Heart left ventricle (tissue), 16 donors: ENCODE data around the gene RAPGEF5. TPM values are rescaled to one million over a fixed set of nuclear protein-coding genes. Genes with fewer than 3 reads are reported as not detected.

Experiments
- ATAC-seq, 4 donors: fragments of 200-7000 bp; cut with Tn5 transposase; one replicate each; pipeline ENCODE4 v1.9.1; 2020 to 2022; ENCODE audit warnings: moderate library complexity in 4 of 4, mild to moderate bottlenecking in 3 of 4, moderate number of reproducible peaks in 1 of 4
- DNase-seq, 5 donors: peaks; one replicate each; pipeline ENCODE4 v3.0.0-alpha.2; 2020
- H3K27ac ChIP-seq, 12 donors: fragments of 200-600 bp; sonication (generic) in 4 of 12; one replicate each; pipeline versions ENCODE4 v1.5.0 to v1.8.0; 2016 to 2022; ENCODE audit warnings: mild to moderate bottlenecking in 2 of 12
- H3K27me3 ChIP-seq, 9 donors: fragments of 200-600 bp; sonication (generic) in 2 of 9; one replicate each; pipeline versions ENCODE4 v1.5.1 to v1.8.0; 2016 to 2022; ENCODE audit warnings: mild to moderate bottlenecking in 3 of 9
- H3K36me3 ChIP-seq, 9 donors: fragments of 200-600 bp; sonication (generic) in 2 of 9; one replicate each; pipeline versions ENCODE4 v1.5.0 to v1.8.0; 2018 to 2022; ENCODE audit warnings: mild to moderate bottlenecking in 2 of 9
- H3K4me1 ChIP-seq, 12 donors: fragments of 200-600 bp; sonication (generic) in 4 of 12; one replicate each; pipeline versions ENCODE4 v1.5.0 to v1.8.0; 2016 to 2022; ENCODE audit warnings: mild to moderate bottlenecking in 3 of 12
- H3K4me3 ChIP-seq, 12 donors: fragments of 200-600 bp; sonication (generic) in 4 of 12; one replicate each; pipeline versions ENCODE4 v1.5.0 to v1.8.0; 2017 to 2022; ENCODE audit warnings: mild to moderate bottlenecking in 9 of 12, moderate library complexity in 4 of 12
- H3K9me3 ChIP-seq, 12 donors: fragments of 200-600 bp; sonication (generic) in 4 of 12; one replicate each; pipeline versions ENCODE4 v1.5.0 to v1.8.0; 2016 to 2022; ENCODE audit warnings: mild to moderate bottlenecking in 1 of 12
- POLR2A ChIP-seq, 2 donors: fragments of 450-650 bp; IDR thresholded peaks; one replicate each; pipeline ENCODE4 v1.6.1; 2017; ENCODE audit warnings: antibody characterized with exemption in 2 of 2, mild to moderate bottlenecking in 2 of 2, moderate library complexity in 2 of 2
- WGBS, 4 donors: extraction: QIAGEN DNeasy Blood & Tissue Kit in 2 of 4; methylation state at CpG; one replicate each; pipeline versions ENCODE4 v1.1.5 to v1.1.7; 2013 to 2018; 5-methylcytosine and 5-hydroxymethylcytosine counted together
- intact Hi-C, 10 donors: fragments of 100-400 bp; cut with DNase I; formaldehyde crosslinking; loops; one replicate each; pipeline versions ENCODE4 v1.11.1 to v1.14.2; 2022
- polyA plus RNA-seq, 2 donors: library from polyadenylated mRNA; stranded (reverse); fragments of 200-250 nt; gene quantifications; one replicate each; pipeline ENCODE4 v1.2.3, GENCODE V29; 2013
- total RNA-seq, 9 donors: library from RNA; depleted of rRNA in 2 of 9; stranded (reverse); fragments of >200 nt in 2 of 9; fragmentation: NEBNext Ultra II Directional in 3 of 9; extraction: Animal tissue kit (Norgen Biotek cat#: 25700) in 3 of 9; gene quantifications; one replicate each; pipeline versions ENCODE4 v1.1.0 to v1.2.4, GENCODE V29; 2016 to 2023
- TF ChIP-seq, protein P1 (sequence below), 12 donors: fragments of 200-600 bp; sonication (generic) in 4 of 12; IDR thresholded peaks; one replicate each; pipeline versions ENCODE4 v1.5.0 to v1.8.0; 2018 to 2022; ENCODE audit warnings: antibody characterized with exemption in 12 of 12, mild to moderate bottlenecking in 5 of 12
- donor health status: ischemic (EF 13 %, LVEDD 7.1; RV severe dilation, severe dysfunction).
- donor health status: healthy with polysubstance abuse.
- donor health status: DM: no; HTN: yes; CAD: no.
- donor health status: DM: no; HTN: no; CAD: no.
- donor health status: ischemic (EF 25% LVEDD 6.9; RV normal size, moderate dysfunction).
- donor health status: ischemic (EF 25% LVEDD 5.7; RV mildly dilated, moderate dysfunction).
- donor health status: healthy.
- donor health status: DM: yes; HTN: yes; CAD: no.
- donor health status: ischemic (EF 35%, LVEDD 5.7; RV mildly dilated, moderate dysfunction).
- donor health status: nonischemic (EF 11% LVEDD 7.7; RV severe dilation, severe dysfunction).
- donor health status: DM: yes; HTN: yes; CAD: no.
- donor health status: PGD.
- donor health status: ischemic (EF 29% LVEDD 5.4; RV normal size, mild dysfunction).
- donor health status: nonischemic (EF 23%, LVEDD 6.1; RV moderate dilation, normal function).

The RAPGEF5 gene
- total and polyA plus RNA-seq, 11 donors: 3.9 to 37.9 (median 15.3) TPM

DNA sequence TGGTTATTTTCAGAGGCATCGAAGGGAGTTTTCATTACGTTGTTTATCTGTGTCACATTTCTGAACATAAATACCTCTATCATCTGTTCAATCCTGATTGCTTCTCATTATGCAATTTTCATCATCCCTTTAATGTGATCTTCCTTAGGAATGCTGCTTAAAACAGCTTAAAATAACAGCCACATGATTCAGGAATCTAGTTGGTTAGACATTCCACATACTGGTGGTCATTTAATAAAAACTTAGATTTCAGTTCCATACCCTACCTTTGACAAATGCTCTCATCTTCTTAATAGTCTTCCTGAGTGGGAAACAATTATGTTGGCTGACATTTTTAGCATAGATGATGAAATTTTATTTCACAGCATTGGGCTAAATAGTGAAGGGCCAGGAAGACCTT is 219.9 kb downstream of the RAPGEF5 start:
- Histone ChIP-seq H3K9me3 (no peaks in the 10 kb centered on the region), H3K27me3 (no peaks in the 10 kb centered on the region), H3K4me1 (no peaks in the 10 kb centered on the region), H3K27ac (no peak overlapping the region), H3K36me3 (peaks cover 0 to 98% (median 32%) of the 10 kb centered on the region in 9 donors), H3K4me3 (no peak overlapping the region)
- 84 to 90% (median 87%) methylated on average over 2 of the region's 2 CpGs for WGBS, 4 donors
- no peak for DNase-seq
- intact Hi-C loops: loop anchor here in 1 of 10 donors (10.0 kb wide), 1 partner anchor 158 kb away; no protein-coding TSS in a partner anchor
- no peak for ATAC-seq
- TF ChIP-seq, protein P1, sequence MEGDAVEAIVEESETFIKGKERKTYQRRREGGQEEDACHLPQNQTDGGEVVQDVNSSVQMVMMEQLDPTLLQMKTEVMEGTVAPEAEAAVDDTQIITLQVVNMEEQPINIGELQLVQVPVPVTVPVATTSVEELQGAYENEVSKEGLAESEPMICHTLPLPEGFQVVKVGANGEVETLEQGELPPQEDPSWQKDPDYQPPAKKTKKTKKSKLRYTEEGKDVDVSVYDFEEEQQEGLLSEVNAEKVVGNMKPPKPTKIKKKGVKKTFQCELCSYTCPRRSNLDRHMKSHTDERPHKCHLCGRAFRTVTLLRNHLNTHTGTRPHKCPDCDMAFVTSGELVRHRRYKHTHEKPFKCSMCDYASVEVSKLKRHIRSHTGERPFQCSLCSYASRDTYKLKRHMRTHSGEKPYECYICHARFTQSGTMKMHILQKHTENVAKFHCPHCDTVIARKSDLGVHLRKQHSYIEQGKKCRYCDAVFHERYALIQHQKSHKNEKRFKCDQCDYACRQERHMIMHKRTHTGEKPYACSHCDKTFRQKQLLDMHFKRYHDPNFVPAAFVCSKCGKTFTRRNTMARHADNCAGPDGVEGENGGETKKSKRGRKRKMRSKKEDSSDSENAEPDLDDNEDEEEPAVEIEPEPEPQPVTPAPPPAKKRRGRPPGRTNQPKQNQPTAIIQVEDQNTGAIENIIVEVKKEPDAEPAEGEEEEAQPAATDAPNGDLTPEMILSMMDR (IDR thresholded peaks at IDR 0.05): no peak
- TF ChIP-seq POLR2A (IDR thresholded peaks at IDR 0.05): no peak

- WGBS, 4 donors: 82 to 88% (median 84%) methylated on average over 4 of the region's 4 CpGs
- peak overlapping the region in 4 of 12 donors; percentile 7 to 80 (median 50) for H3K27ac ChIP-seq
- H3K27me3 ChIP-seq: no peaks in the 10 kb centered on the region
- ATAC-seq (no peak), DNase-seq (no peak)
- peaks cover 0 to 82% (median 11%) of the 10 kb centered on the region in 9 donors for H3K36me3 ChIP-seq
- intact Hi-C loops: loop anchor here in 3 of 10 donors (5.0 to 10.0 kb wide), 3 partner anchors 87 to 225 kb away; partner anchors contain the start of gene RAPGEF5 (in 1 of the 3)
- H3K4me3 ChIP-seq: no peak overlapping the region
- no peaks in the 10 kb centered on the region for H3K9me3 ChIP-seq
- TF ChIP-seq, protein P1 (IDR thresholded peaks at IDR 0.05): no peak
- TF ChIP-seq POLR2A (IDR thresholded peaks at IDR 0.05): no peak
- peaks cover 0 to 24% (median 7%) of the 10 kb centered on the region in 12 donors for H3K4me1 ChIP-seq
These were observed 227.0 kb downstream of the RAPGEF5 start for GRCh38 chr7:22129819-22130580.

- H3K27me3 ChIP-seq: no peaks in the 10 kb centered on the region
- 46 to 65% (median 56%) methylated on average over 6 of the region's 6 CpGs for WGBS, 4 donors
- intact Hi-C loops: loop anchor here in 2 of 10 donors (5.0 to 10.0 kb wide), 2 partner anchors 88 to 226 kb away; partner anchors contain the start of gene RAPGEF5 (in 1 of the 2)
- TF ChIP-seq POLR2A (IDR thresholded peaks at IDR 0.05): no peak
- TF ChIP-seq, protein P1 (IDR thresholded peaks at IDR 0.05): no peak
- ATAC-seq: peak in 1 of 4 donors; percentile 29
- H3K4me1 ChIP-seq: peaks cover 0 to 27% (median 9%) of the 10 kb centered on the region in 12 donors
- no peak overlapping the region for H3K4me3 ChIP-seq
- no peaks in the 10 kb centered on the region for H3K9me3 ChIP-seq
- H3K27ac ChIP-seq: peak overlapping the region in 8 of 12 donors; percentile 13 to 80 (median 56)
- DNase-seq: no peak
- H3K36me3 ChIP-seq: peaks cover 0 to 80% (median 11%) of the 10 kb centered on the region in 9 donors
These were observed 227.8 kb downstream of the RAPGEF5 start for GRCh38 chr7:22129166-22129565.

DNA sequence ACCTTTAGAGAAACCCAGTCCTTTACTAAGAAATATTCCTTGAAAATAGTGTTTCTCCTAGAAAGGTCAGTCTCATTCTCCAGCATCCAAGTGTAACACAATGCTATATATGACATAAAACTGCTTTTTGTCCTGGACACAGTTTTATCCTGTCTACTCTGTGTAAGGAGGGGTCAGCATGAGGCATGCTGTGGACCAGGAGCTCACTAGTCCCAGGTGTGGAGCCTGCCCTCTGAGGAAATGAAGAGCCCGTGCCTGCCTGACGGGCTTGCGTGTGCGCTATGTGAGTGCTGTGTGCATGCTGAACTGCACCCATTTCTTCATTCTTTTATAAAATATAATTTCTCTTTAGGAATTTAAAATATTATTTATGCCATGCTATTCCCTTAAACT is 228.4 kb downstream of the RAPGEF5 start:
- Histone ChIP-seq H3K27me3 (no peaks in the 10 kb centered on the region), H3K4me3 (no peak overlapping the region), H3K4me1 (peaks cover 0 to 29% (median 10%) of the 10 kb centered on the region in 12 donors), H3K9me3 (no peaks in the 10 kb centered on the region), H3K27ac (peak overlapping the region in 10 of 12 donors; percentile 6 to 80 (median 60)), H3K36me3 (peaks cover 0 to 80% (median 11%) of the 10 kb centered on the region in 9 donors)
- DNase-seq (no peak), ATAC-seq (peak in 1 of 4 donors; percentile 31)
- TF ChIP-seq, protein P1 (IDR thresholded peaks at IDR 0.05): no peak
- TF ChIP-seq POLR2A (IDR thresholded peaks at IDR 0.05): no peak
- intact Hi-C loops: loop anchor here in 2 of 10 donors (5.0 to 10.0 kb wide), 2 partner anchors 89 to 226 kb away; partner anchors contain the start of gene RAPGEF5 (in 1 of the 2)
- 92 to 97% (median 96%) methylated on average over 4 of the region's 4 CpGs for WGBS, 4 donors
